K562 (cell line): ENCODE data around the gene MSL3. TPM values are rescaled to one million over a fixed set of nuclear protein-coding genes. Genes with fewer than 3 reads are reported as not detected.

Experiments used
- ATAC-seq: fragments of 200-7000 bp; cut with Tn5 transposase; 3 replicates; pipeline ENCODE4 v1.9.1; 2020; ENCODE audit warnings: moderate library complexity
- BruUV-seq: library from RNA; stranded (reverse); fragments of 400-500 nt; replicated peaks from 2 replicates; lab custom pipeline; 2021; lab: Mats Ljungman, UMichigan
- CTCF ChIA-PET: fragments of 300-600 bp; formaldehyde crosslinking; extraction: SDS; loops from one replicate; lab custom pipeline; 2021; ENCODE audit warnings: low intra/inter-chr PET ratio; lab: Yijun Ruan, JAX
- POLR2A ChIA-PET: fragments of 300-600, 350-650 bp; sonication (Branson Sonifier 250); formaldehyde crosslinking; extraction: SDS; loops from one replicate; lab custom pipeline; 2021; ENCODE audit warnings: antibody characterized with exemption, inconsistent platforms; lab: Yijun Ruan, JAX
- DNase-seq, 4 experiments: peaks; one replicate each; pipeline versions ENCODE4 v3.0.0 to v3.0.0-alpha.2; 2011 to 2018; ENCODE audit warnings: low spot score in 3 of 4, mixed read lengths in 3 of 4; ENCODE audit errors: extremely low read depth in 1 of 4
- FAIRE-seq: peaks from 2 replicates; lab custom pipeline; 2011; peaks lifted over from hg19 to GRCh38; lab: Jason Lieb, UNC
- H2AFZ ChIP-seq: 2 replicates; pipeline ENCODE4 v1.6.0; 2011; ENCODE audit warnings: low read depth, low read length, control low read depth, inconsistent platforms
- H3K27ac ChIP-seq: fragments of 200-600 bp; 3 replicates; pipeline ENCODE4 v1.8.0; 2011; ENCODE audit warnings: low read depth, mild to moderate bottlenecking, control low read depth, inconsistent platforms, low read length, moderate library complexity, mixed read lengths; ENCODE audit errors: extremely low read depth
- H3K27me3 ChIP-seq, 2 experiments: fragments of 300-600 bp in 1 of 2; 2 replicates in 1 of 2; 3 replicates in 1 of 2; pipeline versions ENCODE4 v1.6.0 to v1.8.0; 2011; ENCODE audit warnings: inconsistent platforms in 2 of 2, low read length in 2 of 2, mild to moderate bottlenecking in 1 of 2, mixed read lengths in 1 of 2, moderate library complexity in 1 of 2; ENCODE audit not compliant: control insufficient read depth in 2 of 2, insufficient read depth in 2 of 2
- H3K36me3 ChIP-seq: fragments of 300-600 bp; 3 replicates; pipeline ENCODE4 v1.8.0; 2011; ENCODE audit warnings: mild to moderate bottlenecking, low read length, inconsistent platforms; ENCODE audit not compliant: control insufficient read depth, insufficient read depth
- H3K4me1 ChIP-seq, 2 experiments: fragments of 200-600 bp in 1 of 2; replicated peaks in 1 of 2; 2 replicates in 1 of 2; 3 replicates in 1 of 2; pipeline versions ENCODE4 v1.5.1 to v1.8.0; 2011; ENCODE audit warnings: inconsistent platforms in 2 of 2, low read length in 2 of 2, mild to moderate bottlenecking in 1 of 2, mixed read lengths in 1 of 2, moderate library complexity in 1 of 2; ENCODE audit not compliant: control insufficient read depth in 2 of 2, insufficient read depth in 2 of 2
- H3K4me2 ChIP-seq: 2 replicates; pipeline ENCODE4 v1.6.1; 2011; ENCODE audit warnings: low read length, control low read depth, inconsistent platforms, mixed read lengths; ENCODE audit not compliant: insufficient read depth
- H3K4me3 ChIP-seq: fragments of 200-600 bp; sonication (generic), shearing (Covaris generic); 2 replicates; pipeline ENCODE4 v1.5.1; 2016; ENCODE audit warnings: control low read depth, inconsistent platforms
- H3K79me2 ChIP-seq: fragments of 200-600 bp; 3 replicates; pipeline ENCODE4 v1.8.0; 2011; ENCODE audit warnings: low read length, inconsistent platforms; ENCODE audit not compliant: control insufficient read depth, insufficient read depth
- H3K9ac ChIP-seq, 2 experiments: 2 replicates each; pipeline versions ENCODE4 v1.6.0 to v1.6.1; 2011; ENCODE audit warnings: low read depth in 2 of 2, low read length in 2 of 2, control low read depth in 1 of 2, inconsistent platforms in 1 of 2, mild to moderate bottlenecking in 1 of 2, mixed read lengths in 1 of 2; ENCODE audit not compliant: insufficient read depth in 1 of 2
- H3K9me1 ChIP-seq: one replicate; pipeline ENCODE4 v1.6.0; 2011; ENCODE audit warnings: inconsistent platforms, mild to moderate bottlenecking, low read length, moderate library complexity; ENCODE audit not compliant: control insufficient read depth, insufficient read depth
- H3K9me3 ChIP-seq: replicated peaks from 2 replicates; pipeline ENCODE4 v1.5.1; 2011; ENCODE audit warnings: low read depth, low read length, inconsistent platforms; ENCODE audit not compliant: control insufficient read depth, insufficient read depth
- H4K20me1 ChIP-seq: replicated peaks from 2 replicates; pipeline ENCODE4 v1.6.1; 2011; ENCODE audit warnings: low read length, inconsistent platforms, mixed read lengths; ENCODE audit not compliant: control insufficient read depth, insufficient read depth
- ARID1B ChIP-seq: fragments of 450-650 bp; IDR thresholded peaks from 2 replicates; pipeline ENCODE4 v1.6.1; 2016; ENCODE audit warnings: antibody characterized with exemption, mild to moderate bottlenecking, inconsistent platforms
- ATF6 ChIP-seq: sonication (generic); formaldehyde crosslinking; IDR thresholded peaks from 2 replicates; pipeline ENCODE4 v1.4.0; 2020; ENCODE audit warnings: mild to moderate bottlenecking, missing genetic modification reagents
- CBFA2T3 ChIP-seq: fragments of 450-650 bp; IDR thresholded peaks from 2 replicates; pipeline ENCODE4 v1.6.1; 2017
- CREM ChIP-seq: IDR thresholded peaks from 2 replicates; pipeline ENCODE4 v1.6.1; 2014; ENCODE audit warnings: antibody characterized with exemption, low read depth
- CXXC5 ChIP-seq: fragments of 250-450 bp; sonication (Bioruptor Pico); IDR thresholded peaks from 2 replicates; pipeline ENCODE4 v1.8.0; 2022; ENCODE audit warnings: inconsistent platforms, mild to moderate bottlenecking, moderate library complexity
- DIDO1 ChIP-seq: fragments of 450-650 bp; IDR thresholded peaks from 2 replicates; pipeline ENCODE4 v1.6.1; 2016; ENCODE audit warnings: low read depth, missing biosample characterization, missing genetic modification characterization
- DPF2 ChIP-seq: fragments of 450-650 bp; IDR thresholded peaks from 2 replicates; pipeline ENCODE4 v1.6.1; 2016
- EGR1 ChIP-seq: fragments of 450-650 bp; conservative IDR thresholded peaks from 2 replicates; pipeline ENCODE4 v1.6.1; 2017; ENCODE audit warnings: mild to moderate bottlenecking
- EP300 ChIP-seq: IDR thresholded peaks from 2 replicates; pipeline ENCODE4 v1.6.1; 2012; ENCODE audit warnings: low read length, improper control_type of control experiment
- FOXK2 ChIP-seq, 2 experiments: fragments of 450-650 bp; IDR thresholded peaks in 1 of 2; conservative IDR thresholded peaks in 1 of 2; 2 replicates each; pipeline ENCODE4 v1.6.1; 2016; ENCODE audit warnings: low read depth in 2 of 2, mild to moderate bottlenecking in 1 of 2
- JUN ChIP-seq, 2 experiments: sonication (generic) in 1 of 2; formaldehyde crosslinking in 1 of 2; IDR thresholded peaks; 2 replicates each; pipeline versions ENCODE4 v1.6.1 to v1.8.0; 2012 to 2022; ENCODE audit warnings: borderline replicate concordance in 2 of 2, mild to moderate bottlenecking in 2 of 2, improper control_type of control experiment in 1 of 2, low read depth in 1 of 2, low read length in 1 of 2, missing genetic modification reagents in 1 of 2
- MTA2 ChIP-seq: fragments of 450-650 bp; IDR thresholded peaks from 2 replicates; pipeline ENCODE4 v1.6.1; 2016; ENCODE audit warnings: low read depth
- NFIC ChIP-seq: fragments of 450-650 bp; IDR thresholded peaks from 2 replicates; pipeline ENCODE4 v1.6.1; 2017; ENCODE audit warnings: mild to moderate bottlenecking, inconsistent platforms
- NUFIP1 ChIP-seq: fragments of 450-650 bp; IDR thresholded peaks from 2 replicates; pipeline ENCODE4 v1.6.1; 2018; ENCODE audit not compliant: partially characterized antibody
- POLR2AphosphoS5 ChIP-seq: IDR thresholded peaks from 2 replicates; pipeline ENCODE4 v1.6.1; 2011; ENCODE audit warnings: mild to moderate bottlenecking, low read depth, low read length, moderate library complexity; ENCODE audit not compliant: control insufficient read depth, insufficient read depth
- RBM17 ChIP-seq: fragments of 200-400 bp; formaldehyde crosslinking; IDR thresholded peaks from 2 replicates; pipeline ENCODE4 v1.6.1; 2017; ENCODE audit warnings: low read depth, mild to moderate bottlenecking, low read length, borderline replicate concordance
- SMAD4 ChIP-seq: fragments of 250-450 bp; sonication (Bioruptor Pico); conservative IDR thresholded peaks from 2 replicates; pipeline ENCODE4 v1.8.0; 2021; ENCODE audit warnings: inconsistent platforms, mild to moderate bottlenecking, moderate library complexity
- SMARCE1 ChIP-seq: fragments of 450-650 bp; IDR thresholded peaks from 2 replicates; pipeline ENCODE4 v1.7.1; 2016; ENCODE audit warnings: mild to moderate bottlenecking
- STAT5A ChIP-seq: IDR thresholded peaks from 2 replicates; pipeline ENCODE4 v1.6.1; 2012; ENCODE audit warnings: low read length, inconsistent platforms, borderline replicate concordance
- TAL1 ChIP-seq: fragments of 450-650 bp; IDR thresholded peaks from 2 replicates; pipeline ENCODE4 v1.6.1; 2016; ENCODE audit warnings: mild to moderate bottlenecking
- TEAD4 ChIP-seq, 2 experiments: sonication (generic) in 1 of 2; formaldehyde crosslinking in 1 of 2; IDR thresholded peaks; 2 replicates each; pipeline versions ENCODE4 v1.6.1 to v1.8.0; 2012 to 2022; ENCODE audit warnings: borderline replicate concordance in 1 of 2, inconsistent platforms in 1 of 2, low read length in 1 of 2, mild to moderate bottlenecking in 1 of 2, missing genetic modification reagents in 1 of 2
- YY1 ChIP-seq, 3 experiments: IDR thresholded peaks; 2 replicates each; pipeline ENCODE4 v1.6.1; 2011; ENCODE audit warnings: low read length in 2 of 3, mild to moderate bottlenecking in 2 of 3, moderate library complexity in 2 of 3, borderline replicate concordance in 1 of 3, control low read depth in 1 of 3, low read depth in 1 of 3; ENCODE audit not compliant: insufficient read depth in 3 of 3, insufficient replicate concordance in 2 of 3, control insufficient read depth in 1 of 3, insufficient read length in 1 of 3; ENCODE audit errors: extremely low read depth in 1 of 3
- WGBS: fragments of 100-300 bp; shearing (Covaris generic); methylation state at CpG from one replicate; pipeline ENCODE4 v1.1.6; 2016; ENCODE audit warnings: low coverage, mixed read lengths; ENCODE audit not compliant: insufficient coverage; ENCODE audit errors: missing lambda C conversion rate; 5-methylcytosine and 5-hydroxymethylcytosine counted together
- in situ Hi-C: fragments of 300-500 bp; cut with MboI; formaldehyde crosslinking; loops from 4 replicates; pipeline ENCODE4 v1.15.0; 2018; ENCODE audit warnings: inconsistent platforms, mixed read lengths
- intact Hi-C: fragments of 100-400 bp; cut with micrococcal nuclease; formaldehyde crosslinking; loops from 2 replicates; pipeline ENCODE4 v1.14.2; 2022
- polyA plus RNA-seq, 8 experiments: library from polyadenylated mRNA; depleted of rRNA in 4 of 8; stranded (reverse) in 5 of 8; unstranded in 3 of 8; fragments of >200 nt; fragmentation: Nextera tagmentation in 2 of 8; fragmentation: Illumina TruSeq in 1 of 8; extraction: Ambion mirVana in 2 of 8; extraction: Trizol in 1 of 8; gene quantifications; 2 replicates each; pipeline versions ENCODE4 v1.2.1 to v1.2.3, GENCODE V29; 2011 to 2014; ENCODE audit warnings: inconsistent platforms in 1 of 8, missing spikeins in 1 of 8
- total RNA-seq, 7 experiments: library from RNA; depleted of rRNA in 6 of 7; stranded (reverse); fragments of >200 nt in 6 of 7; fragmentation: Illumina TruSeq in 2 of 7; extraction: Trizol in 2 of 7; gene quantifications; 2 replicates each; pipeline versions ENCODE4 v1.2.1 to v1.2.3, GENCODE V29; 2011 to 2021; ENCODE audit warnings: low replicate concordance in 1 of 7

MSL3 gene
- total and polyA plus RNA-seq, 9 of the 15 experiments (the other 6 are each of a cell fraction or from before 2014, with no cell fraction given), result 21.3 to 39.9 (median 27.1) TPM

GRCh38 chrX:11764602-11765067, 6.6 kb downstream of the MSL3 start:
- Histone ChIP-seq H3K9me3 (no peaks in the 10 kb centered on the region), H3K4me2 (peak overlapping the region; percentile 52), H3K9ac (peak overlapping the region in 1 of 2 experiments; percentile 50; a peak in 1 of 4 replicates), H3K27me3 (no peaks in the 10 kb centered on the region), H3K27ac (peak overlapping the region; percentile 49; the same call in 1 of the 3 replicates), H2AFZ (no peak overlapping the region), H3K36me3 (peaks cover 79% of the 10 kb centered on the region), H3K79me2 (peaks cover 8% of the 10 kb centered on the region), H4K20me1 (no peaks in the 10 kb centered on the region), H3K4me1 (peaks cover 11 to 16% of the 10 kb centered on the region in 2 experiments; a peak in 4 of 5 replicates), H3K9me1 (no peaks in the 10 kb centered on the region), H3K4me3 (no peak overlapping the region)
- peak; percentile 57 for FAIRE-seq
- ChIA-PET CTCF (no interaction called here), POLR2A (no interaction called here)
- DNase-seq, result peak in 3 of 4 experiments; percentile 9 to 73 (median 11)
- ATAC-seq, result peak; percentile 90
- no TSS peak for BruUV-seq
- in situ Hi-C loops (loop anchor here (5.0 to 25.0 kb wide), 3 partner anchors 232 to 1577 kb away; no protein-coding TSS in a partner anchor), intact Hi-C loops (no loop called here)
- 29% methylated on average over 5 of the region's 8 CpGs for WGBS
- TF ChIP-seq TEAD4 (IDR thresholded peaks at IDR 0.05; ENCODE audit: low read length) (peak; percentile 83), TEAD4 (CRISPR knock-in tag; IDR thresholded peaks at IDR 0.05; ENCODE audit: borderline replicate concordance) (no peak), ATF6 (no peak), MTA2 (peak; percentile 14; the same call in 1 of the 2 replicates), CXXC5 (CRISPR knock-in tag) (peak; percentile 49; the same call in 1 of the 2 replicates), STAT5A (peak; percentile 37; the same call in 1 of the 2 replicates), ARID1B (peak; percentile 79), SMAD4 (CRISPR knock-in tag) (0 out of 2 replicates have a peak, but pooled peaks have one; percentile 31), JUN (IDR thresholded peaks at IDR 0.05; ENCODE audit: borderline replicate concordance, low read depth, low read length) (no peak), JUN (CRISPR knock-in tag; IDR thresholded peaks at IDR 0.05; ENCODE audit: borderline replicate concordance) (no peak), NFIC (peak; percentile 30; the same call in 1 of the 2 replicates), EGR1 (no peak), POLR2AphosphoS5 (peak; percentile 49; the same call in 1 of the 2 replicates), YY1 (IDR thresholded peaks at IDR 0.05; ENCODE audit: borderline replicate concordance in 1 of 3, control insufficient read depth in 1 of 3, extremely low read depth in 1 of 3, insufficient read depth in 3 of 3, insufficient read length in 1 of 3, insufficient replicate concordance in 2 of 3, low read depth in 1 of 3, low read length in 2 of 3) (peak in 1 of 3 experiments; percentile 38), CREM (0 out of 2 replicates have a peak, but pooled peaks have one; percentile 20), FOXK2 (conservative IDR thresholded peaks at IDR 0.05 in 1 of 2, IDR thresholded peaks at IDR 0.05 in 1 of 2; ENCODE audit: low read depth in 2 of 2) (no peak), RBM17 (no peak), SMARCE1 (peak; percentile 22; the same call in 1 of the 2 replicates), EP300 (0 out of 2 replicates have a peak, but pooled peaks have one; percentile 38), TAL1 (peak; percentile 80), DPF2 (peak; percentile 77), CBFA2T3 (peak; percentile 87), DIDO1 (tag) (no peak), NUFIP1 (no peak)
